GM12874 (cell line): ENCODE measurements around the gene NOXA1.

Source experiments
- CTCF ChIP-seq: IDR thresholded peaks from 2 replicates; pipeline ENCODE4 v1.5.1; 2011; ENCODE audit warnings: low read depth, mild to moderate bottlenecking, control low read depth, low read length, moderate library complexity; ENCODE audit not compliant: insufficient read depth

Gene NOXA1

DNA sequence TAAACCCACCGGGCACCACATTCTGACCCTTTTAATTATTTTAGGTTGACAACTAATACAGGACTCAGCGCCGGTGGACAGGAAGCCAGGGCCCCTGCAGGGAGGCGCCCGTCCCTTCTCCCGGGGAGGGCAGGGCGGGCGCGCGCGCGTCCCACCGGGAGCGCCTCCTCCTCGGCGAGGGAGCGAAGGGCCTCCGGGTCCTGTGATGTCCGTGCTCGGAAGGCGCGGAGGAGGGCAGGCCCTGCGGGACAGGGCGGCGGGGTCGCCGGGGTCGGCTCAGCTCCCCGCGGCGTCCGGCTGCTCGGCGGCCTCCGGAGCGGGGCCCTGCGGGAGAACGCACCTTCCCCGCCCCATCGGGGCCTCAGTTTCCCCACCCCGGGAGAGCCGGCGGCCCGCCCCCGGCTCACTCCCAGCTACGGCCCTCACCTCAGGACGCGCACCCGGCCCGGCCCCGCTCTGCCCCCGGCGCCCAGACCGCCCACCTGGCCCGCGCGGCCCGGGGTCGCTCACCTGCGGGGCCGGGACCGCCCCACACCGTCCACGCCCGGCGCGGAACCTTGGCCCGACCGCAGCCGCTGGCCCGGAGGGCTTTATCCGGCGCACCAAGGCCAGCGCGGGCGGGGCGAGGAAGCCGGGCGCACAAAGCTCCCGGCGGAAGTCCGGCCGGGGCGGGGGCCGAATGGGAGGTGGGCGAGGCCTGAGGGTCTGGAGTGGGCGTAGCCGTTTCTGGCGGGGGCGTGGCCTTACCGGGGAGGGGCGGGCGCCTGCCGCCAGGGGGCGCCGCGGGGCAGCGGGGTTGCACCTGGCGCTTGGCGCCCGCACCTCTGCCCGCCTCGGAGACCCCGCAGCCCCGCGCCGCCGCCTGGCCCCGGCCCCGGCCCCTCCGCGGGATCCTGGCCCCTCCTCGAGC, at the start of gene NOXA1, which contains the start of gene EXD3:
TSS of gene NOXA1 (plus strand) at position 790 of the 910 bp plus-strand sequence. CDS start 137 bp downstream, outside the sequence.
TSS of gene EXD3 (minus strand) at position 559 of the 910 bp plus-strand sequence. CDS start 27,805 bp downstream, outside the sequence.
- peak; percentile 90 for TF ChIP-seq CTCF

GRCh38 chr9:137373611-137373980, 49.6 kb upstream of the NOXA1 start:
- TF ChIP-seq CTCF: no peak

DNA sequence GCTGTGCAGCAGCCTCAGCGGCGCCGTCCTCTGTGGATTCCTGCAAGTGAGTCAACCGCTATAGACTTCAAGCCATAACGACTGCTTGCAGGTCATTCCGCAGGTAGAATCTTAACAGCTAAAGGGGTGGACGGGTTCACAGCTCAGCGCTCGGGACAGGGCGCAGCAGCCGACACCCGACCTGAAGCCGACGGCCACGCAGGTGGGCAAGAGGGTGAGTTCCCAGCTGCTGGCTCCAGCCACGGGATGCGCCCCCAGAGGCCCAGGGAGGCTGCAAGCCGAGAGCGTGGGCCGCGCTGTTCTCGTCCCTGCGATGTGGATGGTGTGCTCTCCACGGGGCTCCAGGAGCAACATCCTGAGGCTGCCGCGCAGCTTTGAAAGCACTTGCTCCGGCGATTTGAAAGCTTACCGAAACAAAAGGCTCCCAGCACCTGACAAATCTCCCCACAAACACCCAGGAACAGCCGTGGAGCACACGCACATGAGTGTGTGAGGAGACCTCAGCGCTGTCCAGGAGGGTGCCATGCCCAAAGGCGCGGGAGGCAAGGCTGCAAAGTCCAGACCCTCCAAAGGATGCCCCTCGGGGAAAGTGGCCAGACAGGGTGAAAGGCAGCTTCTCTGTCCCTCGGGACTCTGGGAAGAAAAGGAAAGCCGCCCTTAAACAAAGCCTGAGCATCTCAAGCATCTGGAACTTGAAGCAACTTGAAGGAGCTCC, 48.9 kb upstream of the NOXA1 start:
- TF ChIP-seq CTCF: no peak

DNA sequence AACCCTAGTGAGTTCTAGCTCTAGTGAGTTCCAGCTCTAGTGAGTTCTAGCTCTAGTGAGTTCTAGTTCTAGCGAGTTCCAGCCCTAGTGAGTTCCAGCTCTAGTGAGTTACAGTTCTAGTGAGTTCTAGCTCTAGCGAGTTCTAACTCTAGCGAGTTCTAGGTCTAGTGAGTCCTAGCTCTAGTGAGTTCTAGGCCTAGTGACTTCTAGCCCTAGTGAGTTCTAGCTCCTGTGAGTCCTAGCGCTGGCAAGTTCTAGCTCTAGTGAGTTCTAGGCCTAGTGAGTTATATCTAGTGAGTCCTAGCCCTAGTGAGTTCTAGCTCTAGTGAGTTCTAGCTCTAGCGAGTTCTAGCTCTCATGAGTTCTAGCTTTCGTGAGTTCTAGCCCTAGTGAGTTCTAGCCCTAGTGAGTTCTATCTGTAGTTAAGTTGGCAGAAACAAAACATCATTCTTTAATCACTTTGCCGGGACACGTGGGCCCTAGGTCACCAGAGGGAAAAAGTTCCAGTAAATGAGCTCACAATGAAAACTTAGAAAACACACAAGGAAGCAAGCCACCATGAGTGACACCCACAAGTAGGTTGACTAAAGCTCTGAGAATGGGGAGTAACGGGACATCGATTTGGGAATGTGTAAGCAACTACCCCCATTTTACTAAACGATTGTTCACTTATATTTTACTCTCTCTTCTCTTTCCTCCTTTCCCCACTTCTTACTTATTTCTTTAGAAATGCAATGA, 47.7 kb upstream of the NOXA1 start:
- no peak for TF ChIP-seq CTCF

DNA sequence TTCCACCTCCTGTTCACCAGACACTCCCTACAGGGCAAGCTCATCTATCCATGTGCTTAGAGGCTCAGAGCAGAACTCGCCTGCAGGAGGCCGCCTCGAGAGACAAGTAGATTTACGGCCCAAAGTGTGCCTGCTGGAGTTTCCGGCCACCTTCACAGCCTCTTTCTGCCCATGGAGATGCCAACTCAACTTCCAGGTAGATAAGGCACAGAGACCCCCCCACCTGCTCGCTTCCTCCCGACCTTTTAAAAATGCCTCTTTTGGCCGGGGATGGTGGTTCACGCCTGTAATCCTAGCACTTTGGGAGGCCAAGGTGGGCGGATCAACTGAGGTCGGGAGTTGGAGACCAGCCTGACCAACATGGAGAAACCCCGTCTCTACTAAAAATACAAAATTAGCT, 46.8 kb upstream of the NOXA1 start:
- TF ChIP-seq CTCF: no peak

DNA sequence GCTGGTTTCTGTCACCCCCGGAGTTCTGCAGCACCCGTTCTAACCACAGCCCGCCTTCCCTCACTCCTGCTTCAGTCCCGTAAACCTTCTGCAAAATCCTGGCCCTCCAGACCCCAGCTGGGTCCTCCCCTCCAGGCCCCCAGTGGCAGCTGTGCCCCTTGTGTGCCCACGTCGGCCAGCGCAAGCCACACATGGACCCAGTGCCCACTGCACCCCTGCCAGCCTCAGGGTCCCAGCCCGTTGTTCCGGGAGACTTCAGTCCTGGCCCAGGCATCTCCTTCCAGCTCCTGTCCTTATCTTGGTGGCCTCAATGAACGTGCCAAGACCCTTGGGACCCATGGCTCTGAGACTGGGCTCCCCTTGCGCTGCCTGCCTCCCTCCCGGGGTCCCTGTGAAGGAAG, 43.4 kb upstream of the NOXA1 start:
- TF ChIP-seq CTCF: no peak

DNA sequence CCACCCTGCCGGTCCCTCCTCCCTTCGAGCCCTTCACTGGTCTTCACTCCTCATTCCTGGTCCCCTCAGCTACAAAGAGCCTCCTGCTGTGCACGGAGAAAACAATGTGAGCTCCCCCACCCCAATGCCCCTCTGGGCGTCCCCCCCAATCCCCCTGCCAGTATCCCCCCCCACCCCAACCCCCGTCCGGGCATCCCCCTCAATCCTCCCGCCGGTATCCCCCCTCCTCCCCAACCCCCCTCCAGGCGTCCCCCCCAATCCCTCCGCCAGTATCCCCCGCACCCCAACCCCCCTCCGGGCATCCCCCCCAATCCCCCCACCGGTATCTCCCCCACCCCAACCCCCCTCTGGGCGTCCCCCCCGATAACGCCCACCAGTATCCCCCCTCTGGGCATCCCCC, 43.0 kb upstream of the NOXA1 start:
- TF ChIP-seq CTCF: no peak
